OCI-LY1 (cell line): ENCODE measurements around the gene PCK1.

Experiments used
- EZH2 ChIP-seq: fragments of 200-600 bp; sonication (generic), shearing (Covaris generic); IDR thresholded peaks from 2 replicates; pipeline ENCODE4 v1.8.0; 2017; ENCODE audit warnings: borderline replicate concordance, mixed run types, mild to moderate bottlenecking, antibody characterized with exemption, low read length, moderate library complexity, mixed read lengths
- TF ChIP-seq, protein P1 (sequence below): fragments of 200-600 bp; sonication (generic), shearing (Covaris generic); IDR thresholded peaks from 2 replicates; pipeline ENCODE4 v1.5.1; 2017; ENCODE audit warnings: mild to moderate bottlenecking, antibody characterized with exemption, low read length, moderate library complexity, mixed read lengths

GRCh38 chr20:57582432-57583288, 21.8 kb downstream of the PCK1 start:
- TF ChIP-seq, protein P1, sequence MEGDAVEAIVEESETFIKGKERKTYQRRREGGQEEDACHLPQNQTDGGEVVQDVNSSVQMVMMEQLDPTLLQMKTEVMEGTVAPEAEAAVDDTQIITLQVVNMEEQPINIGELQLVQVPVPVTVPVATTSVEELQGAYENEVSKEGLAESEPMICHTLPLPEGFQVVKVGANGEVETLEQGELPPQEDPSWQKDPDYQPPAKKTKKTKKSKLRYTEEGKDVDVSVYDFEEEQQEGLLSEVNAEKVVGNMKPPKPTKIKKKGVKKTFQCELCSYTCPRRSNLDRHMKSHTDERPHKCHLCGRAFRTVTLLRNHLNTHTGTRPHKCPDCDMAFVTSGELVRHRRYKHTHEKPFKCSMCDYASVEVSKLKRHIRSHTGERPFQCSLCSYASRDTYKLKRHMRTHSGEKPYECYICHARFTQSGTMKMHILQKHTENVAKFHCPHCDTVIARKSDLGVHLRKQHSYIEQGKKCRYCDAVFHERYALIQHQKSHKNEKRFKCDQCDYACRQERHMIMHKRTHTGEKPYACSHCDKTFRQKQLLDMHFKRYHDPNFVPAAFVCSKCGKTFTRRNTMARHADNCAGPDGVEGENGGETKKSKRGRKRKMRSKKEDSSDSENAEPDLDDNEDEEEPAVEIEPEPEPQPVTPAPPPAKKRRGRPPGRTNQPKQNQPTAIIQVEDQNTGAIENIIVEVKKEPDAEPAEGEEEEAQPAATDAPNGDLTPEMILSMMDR: peak; percentile 55
- no peak for TF ChIP-seq EZH2
